Stimulated activated CD4-positive, alpha-beta T cell treated with anti-CD3 and anti-CD28 coated beads, Interleukin-2, amount 100 ng/mL, for 4 hours (primary cell): ENCODE results near the gene ETV7.
"Not testable (repeated sequence)": the region's sequence is repeated elsewhere in the genome, so short reads cannot be mapped to it uniquely, and the experiment has no call there.

Experiments
- DNase-seq: peaks from one replicate; pipeline ENCODE4 v3.0.0-alpha.2; 2020; ENCODE audit warnings: low read depth

ETV7 gene

GRCh38 chr6:36363371-36363752 is 24.1 kb downstream of the ETV7 start:
- not testable (repeated sequence) for DNase-seq

GRCh38 chr6:36362551-36363370 is 24.7 kb downstream of the ETV7 start:
- no peak for DNase-seq

GRCh38 chr6:36361071-36361470 is 26.4 kb downstream of the ETV7 start:
- no peak for DNase-seq

- peak; percentile 50 for DNase-seq
Measured at GRCh38 chr6:36360241-36361054, 27.0 kb downstream of the ETV7 start.

- DNase-seq = no peak
Measured at GRCh38 chr6:36358226-36358915, 29.1 kb downstream of the ETV7 start.

- no peak for DNase-seq
Measured at GRCh38 chr6:36357872-36358225, 29.6 kb downstream of the ETV7 start.

- no peak for DNase-seq
Measured at GRCh38 chr6:36355819-36356218, 31.6 kb downstream of the ETV7 start.

- DNase-seq = no peak
Measured at GRCh38 chr6:36353411-36353915, 34.0 kb downstream of the ETV7 start.

GRCh38 chr6:36352477-36353157 is 34.9 kb downstream of the ETV7 start:
- no peak for DNase-seq

GRCh38 chr6:36350681-36351571 is 36.5 kb downstream of the ETV7 start:
- DNase-seq = no peak

- DNase-seq = no peak
Measured at GRCh38 chr6:36350082-36350481, 37.4 kb downstream of the ETV7 start.

- DNase-seq = no peak
Measured at GRCh38 chr6:36349240-36349639, 38.2 kb downstream of the ETV7 start.

GRCh38 chr6:36347621-36348020 is 39.8 kb downstream of the ETV7 start:
- DNase-seq = no peak

GRCh38 chr6:36346486-36347273 is 40.8 kb downstream of the ETV7 start:
- no peak for DNase-seq

- DNase-seq = no peak
Measured at GRCh38 chr6:36345681-36346466, 41.6 kb downstream of the ETV7 start.

- no peak for DNase-seq
Measured at GRCh38 chr6:36343109-36343680, 44.3 kb downstream of the ETV7 start.

GRCh38 chr6:36340618-36341454 is 46.6 kb downstream of the ETV7 start:
- peak; percentile 56 for DNase-seq

- DNase-seq = no peak
Measured at GRCh38 chr6:36340306-36340617, 47.2 kb downstream of the ETV7 start.
